ENCODE measurements around the gene C6orf132. TPM values are rescaled to one million over a fixed set of nuclear protein-coding genes. Genes with fewer than 3 reads are reported as not detected.

The C6orf132 gene
- total RNA-seq, 1 experiment from 2014 or later, result 49.8 TPM

GRCh38 chr6:42168650-42169049 lies 26.2 kb upstream of the C6orf132 start:
- DNase-seq, result no peak
- no peaks in the 10 kb centered on the region for H3F3A ChIP-seq (ENCODE audit: insufficient read depth, low read depth)
- H4K20me1 ChIP-seq (ENCODE audit: insufficient read depth), result no peaks in the 10 kb centered on the region
- H3K4me1 ChIP-seq (replicated peaks; ENCODE audit: insufficient read depth), result 0 out of 2 replicates have a peak, but pooled peaks cover 7% of the 10 kb centered on the region
- no peak overlapping the region for H2AFZ ChIP-seq
- POLR2A ChIA-PET (ENCODE audit: unreplicated experiment), result interaction anchor here (0.6 kb wide), 1 partner anchor 50 kb away, joined by 3 read pairs; no protein-coding TSS in a partner anchor
- no peaks in the 10 kb centered on the region for H3K36me3 ChIP-seq (ENCODE audit: low read depth)
- H3K4me3 ChIP-seq, result no peak overlapping the region
- H3K27me3 ChIP-seq (ENCODE audit: insufficient read depth, low read depth), result no peaks in the 10 kb centered on the region
- H3K4me2 ChIP-seq, result no peak overlapping the region
- H3K9me2 ChIP-seq (ENCODE audit: insufficient read depth), result no peaks in the 10 kb centered on the region
- H3K79me2 ChIP-seq (ENCODE audit: low read depth), result no peaks in the 10 kb centered on the region
- intact Hi-C loops (cut with micrococcal nuclease; ENCODE audit: unreplicated experiment), result no loop called here
- TF ChIP-seq CTCF (conservative IDR thresholded peaks at IDR 0.05) (no peak), EZH2 (IDR thresholded peaks at IDR 0.05; ENCODE audit: low read depth) (no peak)
- no TSS peak for BruUV-seq (replicated peaks)
- CTCF ChIA-PET, result interaction anchor here (0.5 kb wide), 1 partner anchor 45 kb away, joined by 3 read pairs; no protein-coding TSS in a partner anchor
- no peak overlapping the region for H3K27ac ChIP-seq
- no peaks in the 10 kb centered on the region for H3K9me3 ChIP-seq (ENCODE audit: insufficient read depth, low read depth)

- Histone ChIP-seq H3K9me2 (ENCODE audit: insufficient read depth) (no peaks in the 10 kb centered on the region), H3K36me3 (ENCODE audit: low read depth) (no peaks in the 10 kb centered on the region), H3K9me3 (ENCODE audit: insufficient read depth, low read depth) (no peaks in the 10 kb centered on the region), H3F3A (ENCODE audit: insufficient read depth, low read depth) (no peaks in the 10 kb centered on the region), H3K79me2 (ENCODE audit: low read depth) (no peaks in the 10 kb centered on the region), H3K4me3 (no peak overlapping the region), H3K27ac (no peak overlapping the region), H3K27me3 (ENCODE audit: insufficient read depth, low read depth) (no peaks in the 10 kb centered on the region), H4K20me1 (ENCODE audit: insufficient read depth) (no peaks in the 10 kb centered on the region), H2AFZ (peak overlapping the region; percentile 74; the same call in 1 of the 2 replicates), H3K4me1 (replicated peaks; ENCODE audit: insufficient read depth) (0 out of 2 replicates have a peak, but pooled peaks cover 7% of the 10 kb centered on the region), H3K4me2 (peak overlapping the region; percentile 53)
- BruUV-seq (replicated peaks), result no TSS peak
- CTCF ChIA-PET, result interaction anchor here (0.6 to 0.9 kb wide), 3 partner anchors 43 to 613 kb away, joined by 5 to 8 read pairs (median 6); partner anchors contain the start of gene TFEB
- no peak for TF ChIP-seq EZH2 (IDR thresholded peaks at IDR 0.05; ENCODE audit: low read depth)
- peak; percentile 100 for TF ChIP-seq CTCF (conservative IDR thresholded peaks at IDR 0.05)
- POLR2A ChIA-PET (ENCODE audit: unreplicated experiment), result interaction anchor here (0.7 kb wide), 1 partner anchor 24 kb away, joined by 3 read pairs; the partner anchor contains the start of gene C6orf132
- DNase-seq, result peak; percentile 67 to 83
- intact Hi-C loops (cut with micrococcal nuclease; ENCODE audit: unreplicated experiment), result loop anchor here (1.0 to 2.0 kb wide), 8 partner anchors 24 to 711 kb away; partner anchors contain the start of genes C6orf132 and PRICKLE4
Measured at GRCh38 chr6:42166444-42167141, 24.2 kb upstream of the C6orf132 start.

GRCh38 chr6:42165016-42165415 lies 22.6 kb upstream of the C6orf132 start:
- H3K4me2 ChIP-seq, result no peak overlapping the region
- no peak overlapping the region for H3K4me3 ChIP-seq
- H3K4me1 ChIP-seq (replicated peaks; ENCODE audit: insufficient read depth), result 0 out of 2 replicates have a peak, but pooled peaks cover 7% of the 10 kb centered on the region
- DNase-seq, result no peak
- no peaks in the 10 kb centered on the region for H3K27me3 ChIP-seq (ENCODE audit: insufficient read depth, low read depth)
- POLR2A ChIA-PET (ENCODE audit: unreplicated experiment), result interaction anchor here (0.5 to 0.7 kb wide), 2 partner anchors 17 to 27 kb away, joined by 3 to 4 read pairs; no protein-coding TSS in a partner anchor
- no peaks in the 10 kb centered on the region for H3K79me2 ChIP-seq (ENCODE audit: low read depth)
- intact Hi-C loops (cut with micrococcal nuclease; ENCODE audit: unreplicated experiment), result no loop called here
- H4K20me1 ChIP-seq (ENCODE audit: insufficient read depth), result no peaks in the 10 kb centered on the region
- H2AFZ ChIP-seq, result no peak overlapping the region
- CTCF ChIA-PET, result interaction anchor here (0.7 kb wide), 1 partner anchor 43 kb away, joined by 3 read pairs; no protein-coding TSS in a partner anchor
- no peaks in the 10 kb centered on the region for H3K9me2 ChIP-seq (ENCODE audit: insufficient read depth)
- H3F3A ChIP-seq (ENCODE audit: insufficient read depth, low read depth), result no peaks in the 10 kb centered on the region; the same call in 1 of the 2 replicates
- no peaks in the 10 kb centered on the region for H3K9me3 ChIP-seq (ENCODE audit: insufficient read depth, low read depth)
- no peak overlapping the region for H3K27ac ChIP-seq
- no peaks in the 10 kb centered on the region for H3K36me3 ChIP-seq (ENCODE audit: low read depth)
- no peak for TF ChIP-seq CTCF (conservative IDR thresholded peaks at IDR 0.05)
- TF ChIP-seq EZH2 (IDR thresholded peaks at IDR 0.05; ENCODE audit: low read depth), result no peak
- BruUV-seq (replicated peaks), result no TSS peak

Data from PC-9 (cell line).